ENCODE measurements around the gene P4HA3.
"Not testable (repeated sequence)": the region's sequence is repeated elsewhere in the genome, so short reads cannot be mapped to it uniquely, and the experiment has no call there.

P4HA3 gene

DNA sequence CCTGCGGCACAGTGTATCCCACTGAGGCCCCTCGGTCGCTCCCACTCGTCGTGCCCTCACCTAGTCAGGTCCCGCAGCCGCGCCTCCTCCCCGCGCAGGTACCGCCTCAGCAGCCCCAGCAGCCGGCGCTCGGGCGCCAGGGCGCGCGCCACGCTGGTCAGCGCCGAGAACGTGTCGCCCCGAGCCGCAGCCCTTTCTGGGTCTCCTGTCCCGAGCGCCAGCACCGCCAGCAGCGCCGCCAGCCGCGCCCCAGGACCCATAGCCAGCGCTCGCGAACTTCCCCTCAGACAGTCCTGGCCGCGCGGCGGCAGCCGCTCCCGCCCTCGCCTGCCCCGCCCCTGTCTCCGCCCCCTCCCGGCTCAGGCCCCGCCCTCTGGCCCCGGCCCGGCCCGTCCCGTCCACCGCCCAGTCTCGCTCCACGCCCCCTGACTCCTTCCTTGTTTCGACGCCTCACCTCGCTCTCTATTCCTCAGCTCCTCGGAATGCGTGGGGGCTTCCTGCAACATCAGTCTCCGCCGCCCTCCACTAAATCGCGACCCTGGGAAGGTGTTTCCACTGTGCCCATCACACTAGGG lies at the start of gene P4HA3:
P4HA3 (minus strand) TSS at position 289 of the 575 bp plus-strand sequence; CDS start at position 260, 29 bp downstream.
- no peak for DNase-seq (ENCODE audit: low spot score)
- FAIRE-seq = no peak

DNA sequence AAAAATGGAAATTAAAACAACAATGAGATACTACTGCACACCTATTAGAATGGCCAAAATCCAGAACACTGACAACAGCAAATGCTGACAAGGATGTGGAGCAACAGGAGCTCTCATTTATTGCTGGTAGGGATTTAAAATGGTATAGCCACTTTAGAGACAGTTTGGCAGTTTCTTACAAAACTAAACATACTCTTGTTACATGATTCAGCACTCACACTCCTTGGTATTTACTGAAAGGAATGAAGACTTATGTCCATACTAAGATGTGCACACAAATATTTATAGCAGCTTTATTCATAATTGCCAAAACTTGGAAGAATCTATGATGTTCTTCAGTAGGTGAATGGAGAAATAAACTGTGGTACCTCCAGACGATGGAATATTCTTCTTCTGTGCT lies 46.0 kb upstream of the P4HA3 start:
- DNase-seq (ENCODE audit: low spot score) = no peak
- no peak for FAIRE-seq

DNA sequence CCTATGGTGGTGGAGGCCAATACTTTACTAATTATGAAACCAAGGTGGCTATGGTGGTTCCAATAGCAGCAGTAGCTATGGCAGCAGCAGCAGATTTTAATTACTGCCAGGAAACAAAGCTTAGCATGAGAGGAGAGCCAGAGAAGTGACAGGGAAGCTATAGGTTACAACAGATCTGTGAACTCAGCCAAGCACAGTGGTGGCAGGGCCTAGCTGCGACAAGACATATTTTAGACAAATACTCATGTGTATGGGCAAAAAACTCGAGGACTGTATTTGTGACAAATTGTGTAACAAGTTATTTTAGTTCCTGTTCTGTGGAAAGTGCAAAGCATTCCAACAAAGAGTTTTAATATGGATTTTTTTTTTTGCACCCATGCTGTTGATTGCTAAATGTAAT lies 44.2 kb upstream of the P4HA3 start:
- no peak for FAIRE-seq
- DNase-seq (ENCODE audit: low spot score) = no peak

DNA sequence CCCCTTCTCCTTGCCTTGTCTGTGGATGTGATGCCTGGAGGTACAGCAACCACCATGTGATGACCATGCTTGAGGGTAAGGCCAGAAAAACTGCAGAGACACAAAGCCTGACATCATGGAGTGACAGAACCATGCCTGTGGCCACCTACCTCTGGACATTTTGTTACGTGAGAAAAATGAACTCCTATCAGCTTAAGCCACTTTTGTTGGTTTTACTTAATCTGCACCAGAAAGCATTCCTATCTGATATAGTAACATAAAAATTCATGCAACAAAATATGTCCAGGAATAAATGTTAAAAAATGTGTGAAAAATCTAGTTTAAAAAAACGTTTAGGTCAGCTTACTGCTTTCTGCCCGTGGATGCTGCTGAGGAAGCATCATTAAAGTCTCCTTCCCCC lies 42.6 kb upstream of the P4HA3 start:
- FAIRE-seq = no peak

DNA sequence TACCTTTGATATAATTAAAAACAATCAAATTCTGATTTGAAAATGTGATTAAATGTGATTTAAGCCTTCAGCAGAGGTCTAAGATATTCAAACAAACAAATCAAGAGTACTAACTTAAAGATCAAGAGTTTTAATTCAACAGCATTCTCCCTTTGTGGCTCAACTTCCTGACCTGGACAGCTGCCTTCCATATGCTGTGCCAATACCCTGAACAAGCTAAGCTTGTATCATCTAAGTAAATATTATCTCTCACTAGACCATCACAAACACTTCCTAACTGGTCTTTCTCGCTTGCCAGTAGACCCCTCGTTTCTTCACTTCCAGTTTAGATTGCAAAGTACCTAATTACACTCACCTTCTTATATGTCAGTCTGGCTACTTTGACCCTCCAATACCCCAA lies 35.9 kb upstream of the P4HA3 start:
- FAIRE-seq = no peak
- no peak for DNase-seq (ENCODE audit: low spot score)

More for the DNA sequence above, 42.6 kb upstream of the P4HA3 start:
- DNase-seq (ENCODE audit: low spot score) = no peak

DNA sequence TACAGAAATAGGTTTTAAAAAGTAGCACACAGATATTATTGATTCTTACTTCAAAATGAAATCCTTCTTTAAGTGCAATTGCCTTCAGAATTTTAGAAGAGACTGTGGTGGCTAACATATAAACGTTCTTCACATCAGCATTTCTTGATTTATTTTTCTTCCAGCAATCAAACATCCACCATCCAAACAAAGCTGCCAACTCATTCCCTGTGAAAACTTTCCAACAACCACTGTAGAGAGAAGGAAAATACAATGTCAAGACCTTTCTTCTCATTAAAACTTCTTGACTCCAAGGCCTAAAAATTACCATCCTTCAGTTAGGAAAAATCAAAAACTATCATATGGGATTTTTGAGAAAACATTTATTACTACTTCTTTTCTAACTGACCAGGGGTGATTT lies 34.0 kb upstream of the P4HA3 start:
- FAIRE-seq (no peak), DNase-seq (ENCODE audit: low spot score) (no peak)

DNA sequence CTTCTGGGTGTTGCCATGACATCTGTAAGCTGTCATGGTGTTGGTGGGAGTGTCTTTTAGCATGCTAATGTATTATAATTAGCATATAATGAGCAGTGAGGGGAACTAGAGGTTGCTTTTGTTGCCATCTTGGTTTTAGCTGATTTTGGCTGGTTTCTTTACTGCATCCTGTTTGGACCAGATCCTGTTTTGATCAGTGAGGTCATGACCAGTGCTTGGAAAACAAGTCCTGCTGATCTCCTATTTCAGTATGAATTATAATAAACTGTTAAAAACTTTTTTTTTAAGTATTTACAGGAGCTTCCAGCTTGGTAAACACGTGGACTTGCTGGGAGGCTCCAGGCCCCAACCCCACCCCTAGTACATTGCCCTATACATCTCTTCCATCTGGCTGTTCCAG lies 30.5 kb upstream of the P4HA3 start:
- FAIRE-seq = no peak
- no peak for DNase-seq (ENCODE audit: low spot score)

DNA sequence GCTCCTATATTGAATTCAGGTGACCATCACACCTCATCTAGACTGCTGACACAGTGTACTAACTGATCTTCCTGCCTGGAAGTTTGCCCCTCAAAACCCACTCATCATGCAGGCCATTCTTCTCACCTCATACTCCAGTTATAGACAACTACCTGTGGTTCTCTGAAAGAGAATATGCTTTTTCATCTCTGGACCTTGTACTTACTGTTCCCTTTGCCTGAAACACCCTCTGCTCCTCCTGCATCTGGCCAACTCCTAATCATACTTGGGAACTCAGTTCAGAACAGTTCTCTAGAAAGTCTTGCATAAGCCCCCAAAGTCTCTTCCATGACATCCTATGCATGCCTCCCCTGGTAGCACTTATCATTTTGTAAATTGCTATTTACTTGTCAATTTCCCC lies 28.2 kb upstream of the P4HA3 start:
- FAIRE-seq = no peak
- no peak for DNase-seq (ENCODE audit: low spot score)

DNA sequence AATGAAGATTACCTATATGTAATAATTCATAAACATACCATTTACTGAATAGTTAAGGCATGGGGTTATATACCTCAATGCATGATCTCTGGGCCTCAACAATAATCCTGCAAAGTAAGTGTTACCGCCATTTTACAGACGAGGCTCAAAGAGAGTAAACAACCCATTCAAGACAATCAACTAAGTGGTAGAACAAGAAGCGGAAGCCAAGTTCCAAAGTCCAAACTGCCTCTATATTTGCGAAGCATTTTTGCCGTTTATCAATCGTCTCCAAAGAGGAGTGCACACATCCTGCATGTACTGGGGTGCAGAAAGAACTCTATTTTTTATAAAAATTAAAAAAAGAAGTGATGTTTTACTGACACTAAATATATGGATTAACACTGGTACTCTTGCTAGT lies 27.5 kb upstream of the P4HA3 start:
- DNase-seq (ENCODE audit: low spot score) = no peak
- no peak for FAIRE-seq

DNA sequence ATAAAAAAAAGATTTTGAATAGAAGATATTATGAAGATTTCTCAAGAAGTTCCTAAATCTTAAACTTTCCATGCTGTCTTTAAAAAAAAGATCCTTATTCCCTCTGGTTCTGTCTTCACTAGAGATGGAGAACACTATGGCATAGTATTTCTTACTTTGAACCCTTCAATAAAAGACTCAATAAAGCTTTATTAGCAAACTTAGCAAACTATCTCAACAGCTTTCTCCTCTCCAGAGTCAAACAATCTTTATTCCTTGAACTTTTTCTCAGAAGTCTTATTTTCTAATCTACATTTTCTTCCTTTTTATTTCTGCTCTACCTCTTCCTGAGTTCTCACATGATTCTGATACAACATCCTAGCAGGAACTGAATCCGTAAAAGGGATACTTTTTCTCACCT lies 21.8 kb upstream of the P4HA3 start:
- DNase-seq (ENCODE audit: low spot score) (no peak), FAIRE-seq (no peak)

DNA sequence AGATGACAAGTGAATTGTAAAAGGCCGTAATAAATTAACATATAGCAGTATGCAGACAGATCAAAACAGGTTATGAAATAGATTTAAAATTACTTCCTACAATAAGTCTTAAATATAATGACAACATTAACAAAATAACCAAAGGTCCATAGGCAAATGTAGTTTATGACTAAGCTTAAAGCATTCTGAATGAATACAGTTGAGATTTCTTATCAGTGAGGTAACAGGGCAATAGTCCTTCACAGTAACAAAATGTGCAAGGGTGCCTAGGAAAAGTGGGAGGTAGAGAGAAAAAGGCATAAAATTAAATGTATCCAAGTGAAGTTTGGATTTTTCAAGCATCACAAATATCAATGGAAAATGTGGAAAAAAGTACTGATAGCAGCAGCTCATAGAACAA lies 20.9 kb upstream of the P4HA3 start:
- no peak for DNase-seq (ENCODE audit: low spot score)
- no peak for FAIRE-seq

DNA sequence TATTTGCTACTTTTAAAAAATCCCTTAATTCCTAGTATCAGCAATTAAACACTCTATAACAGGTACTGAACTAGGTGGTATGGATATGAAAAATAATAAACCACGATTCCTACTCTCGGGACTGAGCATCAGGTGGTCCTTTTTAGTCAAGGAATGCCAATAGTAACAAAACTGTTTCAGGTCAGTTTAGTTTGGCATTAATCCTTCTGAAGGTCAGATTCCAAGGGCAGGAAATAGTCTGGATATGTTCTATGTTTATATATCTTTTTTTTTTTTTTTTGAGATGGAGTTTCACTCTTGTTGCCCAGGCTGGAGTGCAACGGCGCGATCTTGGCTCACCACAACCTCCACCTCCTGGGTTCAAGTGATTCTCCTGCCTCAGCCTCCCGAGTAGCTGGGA lies 19.6 kb upstream of the P4HA3 start:
- FAIRE-seq; DNase-seq (ENCODE audit: low spot score): not testable (repeated sequence)

DNA sequence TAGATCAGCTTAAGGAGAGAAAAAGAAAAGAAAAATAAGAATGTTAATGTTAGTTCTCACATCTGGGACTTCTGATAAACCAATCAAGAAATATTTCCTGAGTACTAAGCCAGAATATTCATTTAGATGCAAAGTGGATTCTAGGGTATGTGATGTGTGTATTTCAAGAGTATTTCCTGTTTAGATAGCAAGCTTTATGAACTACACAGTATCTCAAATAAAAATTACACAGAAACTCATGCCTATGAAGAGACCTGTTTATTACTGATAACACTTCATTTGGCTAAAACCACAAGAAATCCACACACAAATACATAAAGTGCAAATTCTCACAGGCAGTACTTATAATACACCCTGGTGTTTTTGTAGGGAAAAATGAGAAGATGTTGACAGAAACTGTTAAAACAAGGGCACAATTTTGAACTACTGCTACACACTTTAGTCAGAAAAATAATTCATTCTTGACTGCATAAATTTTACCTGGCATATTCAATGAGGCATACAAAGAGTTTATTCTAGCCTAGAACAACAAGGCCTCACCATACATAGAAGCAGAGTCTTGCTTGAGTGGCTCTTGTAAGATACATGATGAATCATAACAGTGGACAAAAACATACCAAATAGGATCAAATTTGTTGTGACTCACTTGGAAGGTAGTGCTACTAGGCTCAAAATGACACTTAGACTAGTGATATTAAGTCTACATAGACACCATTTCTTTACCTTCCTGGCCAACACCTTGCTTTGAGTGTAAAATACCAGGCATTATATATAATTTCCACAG lies 18.8 kb upstream of the P4HA3 start:
- DNase-seq (ENCODE audit: low spot score) (peak; percentile 66), FAIRE-seq (peak; percentile 85)

DNA sequence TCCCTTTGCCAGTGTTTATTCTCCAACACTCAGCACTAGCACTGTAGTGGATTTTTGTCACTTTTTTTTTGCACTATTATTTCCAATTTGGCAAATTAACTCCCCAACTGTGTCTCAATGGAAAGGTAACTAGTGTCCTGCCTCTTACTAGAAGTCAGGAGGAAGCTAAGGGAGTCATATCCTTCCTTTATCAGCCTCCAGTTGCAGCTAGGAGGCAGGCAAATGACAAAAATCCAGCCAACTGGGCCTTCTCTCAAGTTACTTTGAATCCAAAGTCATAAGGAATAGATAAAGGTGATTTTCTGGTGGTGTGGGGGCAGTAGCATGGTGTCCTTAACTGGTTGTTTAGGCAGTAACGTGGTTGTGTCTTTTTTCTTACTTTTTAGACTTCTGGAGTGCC lies 15.6 kb upstream of the P4HA3 start:
- FAIRE-seq = no peak
- no peak for DNase-seq (ENCODE audit: low spot score)

DNA sequence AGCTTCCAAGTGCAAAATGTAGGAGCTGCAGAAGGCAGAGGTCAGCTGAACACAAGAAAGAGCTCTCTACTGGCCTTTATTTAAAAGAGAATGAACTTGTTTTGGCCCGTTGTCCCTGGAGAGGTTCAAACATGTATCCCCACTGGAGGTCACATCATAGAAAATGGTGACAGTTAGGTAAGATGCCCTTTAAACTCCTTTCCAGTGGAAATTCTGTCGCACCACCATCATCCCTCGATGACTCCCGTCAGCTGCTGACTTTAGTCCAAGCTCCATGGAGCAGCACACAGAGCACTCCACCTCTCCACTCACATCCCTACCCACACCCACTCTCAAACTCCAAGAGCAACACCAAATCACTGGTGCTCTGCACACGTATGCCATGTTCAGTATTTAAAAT lies 15.2 kb upstream of the P4HA3 start:
- no peak for DNase-seq (ENCODE audit: low spot score)
- FAIRE-seq = no peak

DNA sequence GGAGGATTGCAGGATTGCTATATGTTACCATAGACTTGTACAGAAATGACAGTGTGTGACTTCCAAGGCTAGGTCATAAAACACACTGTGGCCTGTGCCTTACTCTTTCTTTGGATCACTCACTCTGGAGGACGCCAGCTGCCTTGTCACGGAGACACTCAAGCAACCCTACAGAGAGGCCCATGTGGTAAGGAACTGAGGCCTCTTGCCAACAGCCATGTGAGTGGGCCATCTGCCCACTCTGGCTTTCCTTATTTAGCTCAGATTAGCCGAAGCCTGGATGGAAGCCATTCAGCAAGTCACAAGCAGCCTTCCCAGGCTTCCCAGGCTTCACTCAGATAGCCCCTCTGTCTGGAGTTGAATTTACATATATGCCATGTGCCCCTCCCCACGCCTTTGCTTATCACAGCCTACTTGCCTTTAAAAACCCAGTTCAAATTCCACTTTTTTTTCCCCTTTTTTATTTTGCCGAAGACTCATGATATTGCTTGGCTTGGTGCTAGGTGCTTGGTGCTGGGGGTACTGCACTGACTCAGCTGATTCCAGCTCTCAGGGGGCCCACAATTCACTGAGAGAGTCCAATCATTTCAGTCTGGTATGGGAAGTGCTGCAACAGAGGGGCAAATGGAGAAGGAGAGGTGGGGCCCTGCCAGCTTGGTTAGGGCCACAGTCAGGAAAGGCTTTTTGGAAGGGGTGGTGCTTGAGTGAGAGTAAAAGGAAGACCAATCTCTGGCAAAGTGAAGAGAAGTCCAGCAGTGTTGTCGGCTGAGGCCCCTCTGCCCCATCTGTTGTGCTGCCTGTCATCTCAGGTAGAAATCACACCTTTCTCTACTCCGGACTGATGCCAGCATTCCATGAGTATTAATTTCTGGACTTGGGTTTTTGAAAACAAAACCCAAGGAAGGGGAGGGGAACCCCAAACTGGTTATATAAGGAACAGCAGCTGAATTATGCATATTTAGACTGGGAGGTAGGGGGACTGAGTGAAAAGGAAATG lies 14.5 kb upstream of the P4HA3 start:
- DNase-seq (ENCODE audit: low spot score) = no peak
- no peak for FAIRE-seq

DNA sequence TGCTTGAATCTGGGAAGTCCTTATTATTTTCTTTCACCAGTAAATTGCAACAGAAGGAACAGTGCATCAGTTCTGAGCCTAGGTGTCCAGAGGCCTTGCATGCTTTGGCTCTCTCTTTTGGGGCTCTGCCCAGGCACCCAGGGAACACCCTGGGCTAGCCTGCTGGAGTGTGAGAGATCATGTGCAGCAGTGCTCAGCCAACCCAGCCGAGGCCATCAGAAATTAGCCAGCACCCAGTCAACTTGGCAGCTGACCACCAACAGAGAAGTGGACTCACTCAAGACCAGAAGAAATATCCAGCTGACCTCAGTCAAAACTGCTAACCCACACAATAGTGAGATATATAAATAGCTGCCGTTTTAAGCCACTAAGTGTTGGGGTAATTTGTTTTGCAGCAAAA lies 11.2 kb upstream of the P4HA3 start:
- FAIRE-seq (no peak), DNase-seq (ENCODE audit: low spot score) (no peak)

DNA sequence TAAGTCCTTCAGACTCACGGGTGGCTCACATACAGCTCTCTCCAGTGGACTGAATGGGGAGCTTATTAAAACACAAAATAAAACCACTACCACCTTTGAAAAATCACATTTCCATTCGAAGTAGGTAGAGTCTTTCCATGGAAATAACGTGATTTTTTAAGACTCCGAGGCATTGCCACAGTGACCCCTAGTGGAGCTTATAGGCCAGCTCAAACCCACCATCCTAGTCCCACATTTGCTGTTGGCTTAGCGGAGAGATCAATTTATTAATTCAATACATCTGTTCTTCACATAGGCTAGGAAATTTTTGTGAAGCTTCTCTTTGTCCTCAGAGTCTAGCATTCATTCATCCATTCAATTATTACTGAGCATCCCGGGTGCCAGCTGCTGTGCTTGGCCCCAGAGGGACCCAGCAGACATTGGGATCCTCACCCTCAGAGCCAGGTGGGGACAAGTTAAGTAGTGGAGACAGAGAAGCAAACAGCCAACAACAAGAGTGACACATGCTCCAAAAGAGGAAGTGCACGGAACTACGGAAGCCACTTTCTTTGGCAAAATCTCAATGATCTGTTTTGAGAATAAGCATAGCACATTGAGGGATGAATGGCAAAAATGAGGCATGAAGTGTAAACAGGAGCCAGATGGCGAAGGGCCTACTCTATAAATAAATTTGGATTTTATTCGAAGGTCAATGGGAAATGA lies 10.2 kb upstream of the P4HA3 start:
- FAIRE-seq = no peak
- no peak for DNase-seq (ENCODE audit: low spot score)

DNA sequence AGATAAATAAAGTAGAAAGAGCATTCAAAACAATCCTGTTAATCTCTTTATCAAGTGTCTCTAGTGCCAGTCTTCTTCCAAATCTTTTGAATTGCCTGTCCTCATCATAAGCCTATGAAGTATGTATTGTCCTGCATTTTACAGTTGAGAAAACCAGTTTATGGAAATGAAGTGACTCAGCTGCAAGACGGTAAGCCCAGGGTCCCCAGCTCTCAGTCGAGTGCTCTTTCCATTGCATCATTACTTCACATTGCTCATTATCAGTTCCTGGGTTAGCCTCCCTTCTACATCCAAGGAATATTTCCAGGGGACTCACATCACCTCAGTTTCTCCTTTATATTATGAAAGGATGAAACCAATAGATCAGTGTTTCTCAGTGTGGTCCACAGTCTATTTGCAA lies 9.1 kb upstream of the P4HA3 start:
- FAIRE-seq (no peak), DNase-seq (ENCODE audit: low spot score) (peak; percentile 13)

DNA sequence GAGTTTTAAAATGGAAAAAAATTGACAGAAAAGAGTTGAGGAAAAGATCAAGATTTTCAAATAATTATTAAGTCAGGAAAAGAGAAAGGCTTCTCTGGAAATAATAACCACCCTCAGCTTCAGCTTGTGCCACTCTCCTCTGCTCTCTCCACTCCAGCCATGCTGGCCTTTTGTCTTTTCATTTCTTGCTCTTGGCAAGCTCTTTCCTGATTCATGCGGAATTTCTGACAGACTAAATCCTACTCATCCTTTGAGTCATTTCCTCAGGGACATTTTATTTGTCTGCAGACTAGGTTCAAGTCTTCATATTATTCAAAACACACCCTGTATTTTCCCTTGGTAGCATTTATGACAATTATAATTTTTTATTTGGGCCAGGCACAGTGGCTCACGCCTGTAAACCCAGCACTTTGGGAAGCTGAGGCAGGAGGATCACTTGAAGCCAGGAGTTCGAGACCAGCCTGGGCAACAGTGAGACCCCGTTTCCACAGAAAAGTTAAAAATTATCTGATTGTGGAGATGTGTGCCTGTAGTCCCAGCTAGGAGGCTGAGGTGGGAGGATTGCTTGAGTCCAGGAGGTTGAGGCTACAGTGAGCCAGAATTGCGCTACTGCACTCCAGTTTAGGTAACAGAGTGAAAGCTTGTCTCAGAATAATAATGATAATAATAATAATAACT lies 7.8 kb upstream of the P4HA3 start:
- DNase-seq (ENCODE audit: low spot score) = peak; percentile 82
- FAIRE-seq = peak; percentile 85
